Activated CD8-positive, alpha-beta T cell treated with anti-CD3 and anti-CD28 coated beads for 36 hours (primary cell): ENCODE data around the gene CHAC1. TPM values are rescaled to one million over a fixed set of nuclear protein-coding genes. Genes with fewer than 3 reads are reported as not detected.

ENCODE experiments used
- ATAC-seq: fragments of 200-7000 bp; cut with Tn5 transposase; one replicate; pipeline ENCODE4 v1.10.0; 2021; ENCODE audit warnings: mild to moderate bottlenecking, moderate library complexity
- CTCF ChIA-PET: fragments of 350-600 bp; sonication (Branson Sonifier 250); formaldehyde crosslinking; loops from one replicate; lab custom pipeline; 2021; ENCODE audit warnings: antibody characterized with exemption; lab: Charles Lee
- POLR2A ChIA-PET: fragments of 350-600 bp; sonication (Branson Sonifier 250); formaldehyde crosslinking; loops from one replicate; lab custom pipeline; 2021; ENCODE audit warnings: antibody characterized with exemption; lab: Charles Lee
- DNase-seq: peaks from one replicate; pipeline ENCODE4 v3.0.0-alpha.2; 2020
- H3K27ac Mint-ChIP-seq: one replicate; pipeline ENCODE4 v1.8.0; 2021; ENCODE audit warnings: mild to moderate bottlenecking, mixed read lengths
- H3K27me3 Mint-ChIP-seq: one replicate; pipeline ENCODE4 v1.8.0; 2021; ENCODE audit warnings: mixed read lengths
- H3K36me3 Mint-ChIP-seq: one replicate; pipeline ENCODE4 v1.8.0; 2021; ENCODE audit warnings: low read depth, mixed read lengths
- H3K4me1 Mint-ChIP-seq: one replicate; pipeline ENCODE4 v1.8.0; 2021; ENCODE audit warnings: low read depth, mixed read lengths
- H3K4me3 Mint-ChIP-seq: one replicate; pipeline ENCODE4 v1.8.0; 2021; ENCODE audit warnings: mild to moderate bottlenecking, moderate library complexity, mixed read lengths
- H3K9me3 Mint-ChIP-seq: one replicate; pipeline ENCODE4 v1.8.0; 2021; ENCODE audit warnings: mixed read lengths
- intact Hi-C: fragments of 100-400 bp; cut with micrococcal nuclease; formaldehyde crosslinking; loops from one replicate; pipeline ENCODE4 v1.10.0; 2022
- total RNA-seq, 2 experiments: library from RNA; stranded (reverse); gene quantifications; one replicate each; pipeline ENCODE4 v1.2.3, GENCODE V29; 2021
- TF ChIP-seq, protein P1 (sequence below): fragments of 200-600 bp; IDR thresholded peaks from one replicate; pipeline ENCODE4 v1.8.0; 2022; ENCODE audit warnings: antibody characterized with exemption, mild to moderate bottlenecking

The CHAC1 gene
- total RNA-seq, 2 experiments from 2014 or later, result 21.9 to 22.6 TPM

DNA sequence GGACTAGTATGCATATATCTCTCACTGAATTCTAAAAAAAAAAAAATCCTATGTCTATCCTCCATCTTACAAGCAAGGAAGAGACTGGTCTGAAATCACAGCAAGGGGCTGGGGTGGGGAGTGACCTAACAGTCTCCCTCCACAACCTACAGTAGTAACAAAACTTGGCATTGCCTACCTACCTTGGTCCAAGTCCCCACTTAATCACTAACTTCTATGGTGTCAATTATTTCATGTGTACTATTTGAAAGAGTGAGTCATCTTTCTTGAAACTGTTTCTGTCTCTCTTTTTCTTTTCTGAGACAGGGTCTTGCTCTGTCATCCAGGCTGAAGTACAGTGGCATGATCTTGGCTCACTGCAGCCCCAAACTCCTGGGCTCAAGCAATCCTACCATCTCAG, 36.8 kb downstream of the CHAC1 start:
- H3K4me3 Mint-ChIP-seq, result no peak overlapping the region
- peaks cover 54% of the 10 kb centered on the region for H3K36me3 Mint-ChIP-seq
- H3K4me1 Mint-ChIP-seq, result peaks cover 23% of the 10 kb centered on the region
- intact Hi-C loops, result no loop called here
- ATAC-seq, result peak; percentile 27
- H3K27me3 Mint-ChIP-seq, result no peaks in the 10 kb centered on the region
- ChIA-PET CTCF (interaction anchor here (1.3 kb wide), 1 partner anchor 87 kb away, joined by 6 read pairs; no protein-coding TSS in a partner anchor), POLR2A (no interaction called here)
- H3K27ac Mint-ChIP-seq, result peak overlapping the region; percentile 72
- DNase-seq, result no peak
- H3K9me3 Mint-ChIP-seq, result no peaks in the 10 kb centered on the region
- TF ChIP-seq, protein P1, sequence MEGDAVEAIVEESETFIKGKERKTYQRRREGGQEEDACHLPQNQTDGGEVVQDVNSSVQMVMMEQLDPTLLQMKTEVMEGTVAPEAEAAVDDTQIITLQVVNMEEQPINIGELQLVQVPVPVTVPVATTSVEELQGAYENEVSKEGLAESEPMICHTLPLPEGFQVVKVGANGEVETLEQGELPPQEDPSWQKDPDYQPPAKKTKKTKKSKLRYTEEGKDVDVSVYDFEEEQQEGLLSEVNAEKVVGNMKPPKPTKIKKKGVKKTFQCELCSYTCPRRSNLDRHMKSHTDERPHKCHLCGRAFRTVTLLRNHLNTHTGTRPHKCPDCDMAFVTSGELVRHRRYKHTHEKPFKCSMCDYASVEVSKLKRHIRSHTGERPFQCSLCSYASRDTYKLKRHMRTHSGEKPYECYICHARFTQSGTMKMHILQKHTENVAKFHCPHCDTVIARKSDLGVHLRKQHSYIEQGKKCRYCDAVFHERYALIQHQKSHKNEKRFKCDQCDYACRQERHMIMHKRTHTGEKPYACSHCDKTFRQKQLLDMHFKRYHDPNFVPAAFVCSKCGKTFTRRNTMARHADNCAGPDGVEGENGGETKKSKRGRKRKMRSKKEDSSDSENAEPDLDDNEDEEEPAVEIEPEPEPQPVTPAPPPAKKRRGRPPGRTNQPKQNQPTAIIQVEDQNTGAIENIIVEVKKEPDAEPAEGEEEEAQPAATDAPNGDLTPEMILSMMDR, result no peak

GRCh38 chr15:40990789-40991188, 37.5 kb downstream of the CHAC1 start:
- CTCF ChIA-PET, result interaction anchor here (0.6 to 1.5 kb wide), 7 partner anchors 9 to 1935 kb away, joined by 3 to 6 read pairs (median 5); no protein-coding TSS in a partner anchor
- Mint-ChIP-seq H3K9me3 (no peaks in the 10 kb centered on the region), H3K4me1 (peaks cover 28% of the 10 kb centered on the region), H3K36me3 (peaks cover 55% of the 10 kb centered on the region), H3K4me3 (no peak overlapping the region), H3K27ac (peak overlapping the region; percentile 72), H3K27me3 (no peaks in the 10 kb centered on the region)
- POLR2A ChIA-PET, result interaction anchor here (1.0 kb wide), 1 partner anchor 34 kb away, joined by 3 read pairs; no protein-coding TSS in a partner anchor
- TF ChIP-seq, protein P1, result no peak
- intact Hi-C loops, result no loop called here
- DNase-seq, result peak; percentile 55
- peak; percentile 39 for ATAC-seq

GRCh38 chr15:40991355-40991754, 38.1 kb downstream of the CHAC1 start:
- Mint-ChIP-seq H3K4me1 (peaks cover 28% of the 10 kb centered on the region), H3K27me3 (no peaks in the 10 kb centered on the region), H3K27ac (peak overlapping the region; percentile 72), H3K4me3 (no peak overlapping the region), H3K9me3 (no peaks in the 10 kb centered on the region), H3K36me3 (peaks cover 55% of the 10 kb centered on the region)
- intact Hi-C loops, result no loop called here
- ATAC-seq, result no peak
- TF ChIP-seq, protein P1, result no peak
- DNase-seq, result no peak
- ChIA-PET POLR2A (interaction anchor here (1.0 kb wide), 1 partner anchor 35 kb away, joined by 3 read pairs; no protein-coding TSS in a partner anchor), CTCF (interaction anchor here (0.6 to 1.5 kb wide), 10 partner anchors 9 to 1935 kb away, joined by 3 to 6 read pairs (median 4); no protein-coding TSS in a partner anchor)

- no peak overlapping the region for H3K4me3 Mint-ChIP-seq
- H3K27me3 Mint-ChIP-seq, result no peaks in the 10 kb centered on the region
- H3K9me3 Mint-ChIP-seq, result no peaks in the 10 kb centered on the region
- peaks cover 28% of the 10 kb centered on the region for H3K4me1 Mint-ChIP-seq
- H3K36me3 Mint-ChIP-seq, result peaks cover 54% of the 10 kb centered on the region
- peak overlapping the region; percentile 5 for H3K27ac Mint-ChIP-seq
- TF ChIP-seq, protein P1, result no peak
- intact Hi-C loops, result no loop called here
- no peak for DNase-seq
- ChIA-PET POLR2A (interaction anchor here (1.3 kb wide), 1 partner anchor 67 kb away, joined by 3 read pairs; no protein-coding TSS in a partner anchor), CTCF (interaction anchor here (0.9 to 1.5 kb wide), 4 partner anchors 16 to 89 kb away, joined by 3 to 4 read pairs (median 4); no protein-coding TSS in a partner anchor)
- no peak for ATAC-seq
Measured at GRCh38 chr15:40992241-40992741, 39.0 kb downstream of the CHAC1 start.

DNA sequence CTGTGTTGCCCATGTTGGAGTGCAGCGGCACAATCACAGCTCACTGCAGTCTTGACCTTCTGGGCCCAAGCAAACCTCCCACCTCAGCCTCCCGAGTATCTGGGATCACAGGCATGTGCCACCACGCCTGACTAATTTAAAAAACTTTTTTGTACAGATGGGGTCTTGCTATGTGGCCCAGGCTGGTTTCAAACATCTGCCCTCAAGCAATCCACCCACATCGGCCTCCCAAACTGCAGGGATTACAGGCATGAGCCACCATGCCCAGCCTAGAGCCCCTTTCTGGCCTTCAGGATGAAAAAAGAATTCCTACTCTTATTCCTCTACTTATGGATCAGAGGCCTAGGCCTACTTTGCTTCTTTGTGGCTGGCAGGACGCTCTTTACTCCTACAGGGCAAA, 39.6 kb downstream of the CHAC1 start:
- TF ChIP-seq, protein P1, result no peak
- no peak for ATAC-seq
- Mint-ChIP-seq H3K27me3 (no peaks in the 10 kb centered on the region), H3K36me3 (peaks cover 52% of the 10 kb centered on the region), H3K4me3 (no peak overlapping the region), H3K9me3 (no peaks in the 10 kb centered on the region), H3K27ac (no peak overlapping the region), H3K4me1 (peaks cover 28% of the 10 kb centered on the region)
- DNase-seq, result no peak
- POLR2A ChIA-PET, result interaction anchor here (1.3 kb wide), 1 partner anchor 68 kb away, joined by 3 read pairs; no protein-coding TSS in a partner anchor
- CTCF ChIA-PET, result interaction anchor here (1.4 to 1.5 kb wide), 2 partner anchors 15 to 88 kb away, joined by 3 to 4 read pairs; no protein-coding TSS in a partner anchor
- intact Hi-C loops, result no loop called here
